GM20000 (cell line): ENCODE results near the gene NMBR.
"Not testable (repeated sequence)": the region's sequence is repeated elsewhere in the genome, so short reads cannot be mapped to it uniquely, and the experiment has no call there.

ENCODE experiments used
- DNase-seq: peaks from one replicate; pipeline ENCODE4 v3.0.0; 2012; ENCODE audit warnings: low spot score
- TF ChIP-seq, protein P1 (sequence below): IDR thresholded peaks from 2 replicates; pipeline ENCODE4 v1.5.1; 2012; ENCODE audit warnings: mild to moderate bottlenecking, control low read depth; ENCODE audit errors: extremely low read depth, missing control alignments

NMBR gene

DNA sequence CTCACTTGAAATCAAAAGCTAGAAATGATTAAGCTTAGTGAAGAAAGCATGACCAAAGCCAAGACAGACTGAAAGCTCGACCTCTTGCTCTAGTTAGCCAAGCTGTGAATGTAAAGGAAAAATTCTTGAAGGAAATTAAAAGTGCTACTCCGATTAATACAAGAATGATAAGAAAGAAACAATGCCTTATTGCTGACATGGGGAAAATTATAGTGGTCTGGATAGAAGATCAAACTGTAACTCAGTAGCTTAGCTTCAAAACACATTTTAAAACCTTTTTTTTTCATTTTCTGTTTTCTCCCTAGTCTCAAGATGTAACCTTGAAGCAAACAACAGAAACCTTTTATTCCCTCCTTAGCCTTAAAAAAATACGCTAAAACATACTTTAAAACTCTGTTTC lies 25.6 kb downstream of the NMBR start:
- TF ChIP-seq, protein P1, sequence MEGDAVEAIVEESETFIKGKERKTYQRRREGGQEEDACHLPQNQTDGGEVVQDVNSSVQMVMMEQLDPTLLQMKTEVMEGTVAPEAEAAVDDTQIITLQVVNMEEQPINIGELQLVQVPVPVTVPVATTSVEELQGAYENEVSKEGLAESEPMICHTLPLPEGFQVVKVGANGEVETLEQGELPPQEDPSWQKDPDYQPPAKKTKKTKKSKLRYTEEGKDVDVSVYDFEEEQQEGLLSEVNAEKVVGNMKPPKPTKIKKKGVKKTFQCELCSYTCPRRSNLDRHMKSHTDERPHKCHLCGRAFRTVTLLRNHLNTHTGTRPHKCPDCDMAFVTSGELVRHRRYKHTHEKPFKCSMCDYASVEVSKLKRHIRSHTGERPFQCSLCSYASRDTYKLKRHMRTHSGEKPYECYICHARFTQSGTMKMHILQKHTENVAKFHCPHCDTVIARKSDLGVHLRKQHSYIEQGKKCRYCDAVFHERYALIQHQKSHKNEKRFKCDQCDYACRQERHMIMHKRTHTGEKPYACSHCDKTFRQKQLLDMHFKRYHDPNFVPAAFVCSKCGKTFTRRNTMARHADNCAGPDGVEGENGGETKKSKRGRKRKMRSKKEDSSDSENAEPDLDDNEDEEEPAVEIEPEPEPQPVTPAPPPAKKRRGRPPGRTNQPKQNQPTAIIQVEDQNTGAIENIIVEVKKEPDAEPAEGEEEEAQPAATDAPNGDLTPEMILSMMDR, result no peak
- DNase-seq, result no peak

DNA sequence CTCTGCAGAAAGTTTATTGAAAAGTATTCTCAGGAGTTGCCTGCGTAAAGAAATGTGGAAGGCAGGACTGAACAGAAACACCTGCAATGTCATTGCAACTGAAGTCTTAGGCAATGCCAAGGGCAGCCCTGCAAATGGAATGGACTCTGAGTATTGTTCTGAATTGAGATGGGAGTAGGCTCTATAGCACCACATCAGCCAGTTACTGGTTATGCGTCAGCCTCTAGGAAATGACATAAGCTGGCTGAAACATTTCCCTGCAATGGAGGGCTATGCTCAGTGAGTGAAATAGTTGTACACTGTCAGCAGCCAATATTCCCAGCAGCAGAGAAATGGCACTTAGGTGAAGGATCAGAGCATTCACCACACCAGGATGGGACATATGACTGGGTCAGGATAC lies 28.0 kb downstream of the NMBR start:
- DNase-seq, result no peak
- TF ChIP-seq, protein P1, result no peak

DNA sequence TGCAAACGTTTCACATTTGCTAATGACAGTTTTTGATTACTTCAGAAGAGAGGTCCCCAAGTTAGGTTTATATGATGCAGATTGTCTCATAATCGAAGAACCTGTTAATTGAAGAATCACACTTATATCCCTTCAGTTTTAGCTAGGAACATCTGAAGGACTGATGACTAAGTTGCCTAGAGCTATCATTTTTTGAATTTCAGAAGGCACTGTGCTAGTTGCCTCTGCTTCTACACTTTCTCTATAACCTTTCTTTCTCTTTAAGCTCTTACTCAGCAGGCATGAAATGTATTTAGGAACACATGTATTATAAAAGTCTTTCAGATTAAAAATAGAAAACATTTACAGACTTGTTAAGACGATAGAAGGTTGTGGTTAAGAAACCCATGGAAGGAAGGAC lies 28.6 kb downstream of the NMBR start:
- no peak for DNase-seq
- TF ChIP-seq, protein P1, result no peak

DNA sequence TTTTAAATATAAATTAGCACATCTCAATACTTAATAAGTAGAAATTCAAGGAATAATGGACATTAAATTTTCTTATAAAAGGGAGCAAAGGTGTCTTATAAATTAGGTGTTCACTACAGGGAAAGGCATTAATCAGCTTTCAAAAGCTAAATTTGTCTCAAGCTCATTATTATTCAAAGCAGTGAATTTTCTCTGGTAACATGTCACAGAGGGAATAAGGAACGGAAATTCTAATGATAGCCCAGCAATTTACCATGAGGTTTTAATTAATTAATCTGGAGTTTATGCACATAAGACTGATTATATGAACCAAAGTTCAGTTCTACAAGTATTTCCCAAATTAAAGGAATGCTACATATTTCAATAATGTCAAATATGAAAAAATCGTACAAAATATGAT lies 29.6 kb downstream of the NMBR start:
- TF ChIP-seq, protein P1, result no peak
- no peak for DNase-seq

DNA sequence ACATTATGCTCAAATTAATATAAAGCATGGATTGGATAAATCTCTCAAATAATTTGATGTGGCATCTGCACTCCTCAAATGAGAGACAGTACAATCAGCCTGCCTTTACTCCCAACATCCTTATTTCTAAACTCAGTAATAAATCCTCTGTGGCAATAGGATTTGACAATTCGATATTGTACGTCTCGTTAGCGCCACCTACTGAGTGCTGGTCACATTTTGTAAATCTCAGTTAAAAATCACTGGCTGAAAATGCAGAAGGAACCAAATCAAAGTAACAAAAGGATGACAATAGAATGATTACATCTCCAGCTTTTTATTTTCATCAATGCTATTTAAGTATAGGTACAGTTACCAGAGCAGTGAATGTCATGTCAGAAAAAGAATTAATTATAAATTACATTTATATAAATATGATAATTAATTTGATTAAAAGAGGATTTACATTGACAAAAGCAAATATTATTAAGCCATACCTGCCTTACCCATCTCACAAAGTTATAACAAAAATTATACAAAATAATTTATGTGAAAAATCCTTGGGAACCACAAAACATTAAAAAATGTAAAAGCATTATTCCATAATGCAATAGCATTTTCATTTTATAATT lies 34.4 kb downstream of the NMBR start:
- TF ChIP-seq, protein P1, result peak; percentile 82
- DNase-seq, result peak; percentile 45

DNA sequence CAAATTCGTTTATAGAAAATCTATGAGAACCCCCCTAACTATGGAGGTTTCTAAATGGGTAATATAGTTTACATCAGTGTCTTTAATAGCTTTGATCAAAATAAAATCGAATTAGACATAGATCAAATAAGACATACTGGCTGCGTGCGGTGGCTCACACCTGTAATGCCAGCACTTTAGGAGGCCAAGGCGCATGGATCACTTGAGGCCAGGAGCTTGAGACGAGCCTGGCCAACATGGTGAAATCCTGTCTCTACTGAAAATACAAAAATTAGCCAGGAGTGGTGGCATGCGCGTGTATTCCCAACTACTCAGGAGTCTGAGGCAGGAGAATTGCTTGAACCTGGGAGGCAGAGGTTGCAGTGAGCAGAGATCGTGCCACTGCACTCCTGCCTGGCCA lies 36.1 kb downstream of the NMBR start:
- not testable (repeated sequence) for DNase-seq

DNA sequence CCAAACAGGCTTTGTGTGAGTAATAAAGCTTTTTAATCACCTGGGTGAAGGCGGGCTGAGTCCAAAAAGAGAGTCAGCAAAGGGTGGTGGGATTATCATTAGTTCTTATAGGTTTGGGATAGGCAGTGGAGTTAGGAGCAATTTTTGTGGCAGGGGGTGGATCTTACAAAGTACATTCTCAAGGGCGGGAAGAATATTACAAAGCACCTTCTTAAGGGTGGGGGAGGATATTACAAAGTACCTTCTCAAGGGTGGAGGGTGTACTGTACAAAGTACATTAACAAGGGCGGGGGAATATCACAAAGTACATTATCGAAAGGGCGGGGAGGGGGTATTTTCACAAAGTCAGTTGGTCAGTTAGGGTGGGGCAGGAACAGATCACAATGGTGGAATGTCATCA lies 42.1 kb downstream of the NMBR start:
- DNase-seq, result not testable (repeated sequence)

DNA sequence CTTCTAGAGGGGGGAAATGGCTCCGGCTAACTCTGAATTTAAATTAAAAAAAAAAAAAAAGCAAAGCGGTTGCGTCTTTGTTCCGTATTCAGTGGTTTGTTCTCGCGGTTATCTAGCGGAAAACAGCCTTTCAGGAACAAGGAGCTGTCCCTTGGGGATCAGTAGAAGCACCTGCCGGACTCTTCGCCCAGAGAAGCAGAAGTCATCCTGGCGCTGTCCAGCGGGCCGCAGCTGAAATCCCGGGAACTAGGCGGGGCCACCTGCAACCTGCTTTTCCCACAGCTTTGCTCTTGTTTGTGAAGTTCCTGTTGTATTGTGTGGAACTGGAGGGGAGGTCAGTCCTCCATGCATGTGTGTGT lies 58.1 kb downstream of the NMBR start:
- TF ChIP-seq, protein P1, result no peak
- peak; percentile 5 for DNase-seq
